ENCODE results near the gene MSI2. TPM values are rescaled to one million over a fixed set of nuclear protein-coding genes. Genes with fewer than 3 reads are reported as not detected.

The MSI2 gene
- total and polyA plus RNA-seq, 9 of the 15 experiments (the other 6 are each of a cell fraction or from before 2014, with no cell fraction given): 4.6 to 61.8 (median 42.4) TPM

DNA sequence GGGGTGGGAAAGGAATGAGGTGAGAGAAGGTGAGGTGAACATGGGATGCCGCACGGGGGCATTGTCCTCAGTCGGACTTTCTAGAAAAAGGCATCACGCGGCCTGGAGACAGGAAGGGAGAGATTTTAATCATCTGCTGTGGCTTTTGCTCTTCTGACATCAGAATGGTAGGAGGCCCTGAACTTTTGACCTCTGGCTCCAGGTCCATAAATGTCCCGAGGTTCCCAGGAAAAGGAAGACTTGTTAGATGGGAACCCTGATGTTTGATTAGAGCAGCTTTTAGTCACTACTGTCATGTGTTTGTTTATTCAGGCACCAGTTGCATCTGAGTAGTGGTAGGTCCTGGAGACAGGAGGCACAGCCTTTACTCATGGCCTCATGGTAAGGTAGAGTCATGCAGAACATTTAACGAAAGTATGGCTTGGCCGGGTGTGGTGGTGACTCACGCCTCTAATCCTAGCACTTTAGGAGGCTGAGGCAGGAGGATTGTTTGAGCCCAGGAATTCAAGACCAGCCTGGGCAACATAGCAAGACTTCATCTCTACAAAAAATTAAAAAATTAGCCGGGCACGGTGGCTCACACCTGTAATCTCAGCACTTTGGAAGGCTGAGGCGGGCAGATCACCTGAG is 203.1 kb downstream of the MSI2 start (continued):
- TF ChIP-seq ZNF318 (IDR thresholded peaks at IDR 0.05; ENCODE audit: borderline replicate concordance in 1 of 2, low read depth in 1 of 2) (peak in 1 of 2 experiments; percentile 70; a peak in 2 of 4 replicates), ZNF436 (CRISPR knock-in tag; IDR thresholded peaks at IDR 0.05) (no peak), ARID2 (IDR thresholded peaks at IDR 0.05) (no peak), NEUROD1 (IDR thresholded peaks at IDR 0.05; ENCODE audit: borderline replicate concordance, low read depth, low read length, partially characterized antibody) (no peak), ZBTB26 (CRISPR knock-in tag; IDR thresholded peaks at IDR 0.05) (0 out of 2 replicates have a peak, but pooled peaks have one; percentile 35), ATF6 (CRISPR knock-in tag; IDR thresholded peaks at IDR 0.05) (no peak), EP300 (IDR thresholded peaks at IDR 0.05; ENCODE audit: low read length) (peak; percentile 73), ZNF696 (CRISPR knock-in tag; conservative IDR thresholded peaks at IDR 0.05) (no peak), ZNF324 (CRISPR knock-in tag; IDR thresholded peaks at IDR 0.05) (no peak)
- TF ChIP-seq, protein P1, sequence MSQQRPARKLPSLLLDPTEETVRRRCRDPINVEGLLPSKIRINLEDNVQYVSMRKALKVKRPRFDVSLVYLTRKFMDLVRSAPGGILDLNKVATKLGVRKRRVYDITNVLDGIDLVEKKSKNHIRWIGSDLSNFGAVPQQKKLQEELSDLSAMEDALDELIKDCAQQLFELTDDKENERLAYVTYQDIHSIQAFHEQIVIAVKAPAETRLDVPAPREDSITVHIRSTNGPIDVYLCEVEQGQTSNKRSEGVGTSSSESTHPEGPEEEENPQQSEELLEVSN (IDR thresholded peaks at IDR 0.05; ENCODE audit: borderline replicate concordance in 1 of 2, extremely low read depth in 1 of 2, insufficient read depth in 1 of 2, insufficient read length in 1 of 2, low read depth in 1 of 2, low read length in 1 of 2, poor library complexity in 1 of 2, severe bottlenecking in 1 of 2): peak; percentile 5 to 32

Measured in K562 (cell line).